Suprapubic skin (tissue), 4 donors: ENCODE results near the gene ZNF462. TPM values are rescaled to one million over a fixed set of nuclear protein-coding genes. Genes with fewer than 3 reads are reported as not detected.

Experiments used
- DNase-seq, 2 donors: peaks; one replicate each; pipeline ENCODE4 v3.0.0-alpha.2; 2019; ENCODE audit warnings: low spot score in 2 of 2
- H3K27ac ChIP-seq: fragments of 200-600 bp; sonication (generic); one replicate; pipeline ENCODE4 v1.5.1; 2019
- H3K27me3 ChIP-seq: fragments of 200-600 bp; sonication (generic); one replicate; pipeline ENCODE4 v1.5.1; 2019
- H3K36me3 ChIP-seq: fragments of 200-600 bp; sonication (generic); one replicate; pipeline ENCODE4 v1.5.1; 2019
- H3K4me1 ChIP-seq: fragments of 200-600 bp; sonication (generic); one replicate; pipeline ENCODE4 v1.5.1; 2019
- H3K4me3 ChIP-seq: fragments of 200-600 bp; sonication (generic); one replicate; pipeline ENCODE4 v1.5.1; 2019; ENCODE audit warnings: mild to moderate bottlenecking
- H3K9me3 ChIP-seq: fragments of 200-600 bp; sonication (generic); one replicate; pipeline ENCODE4 v1.5.1; 2019
- EP300 ChIP-seq: sonication (generic); formaldehyde crosslinking; IDR thresholded peaks from one replicate; pipeline ENCODE4 v1.6.1; 2017; ENCODE audit warnings: antibody characterized with exemption
- POLR2A ChIP-seq, 2 donors: fragments of 450-650 bp; IDR thresholded peaks; one replicate each; pipeline ENCODE4 v1.6.1; 2017; ENCODE audit warnings: antibody characterized with exemption in 2 of 2, mild to moderate bottlenecking in 2 of 2, moderate library complexity in 2 of 2
- POLR2AphosphoS5 ChIP-seq, 3 donors: sonication (generic); formaldehyde crosslinking; IDR thresholded peaks; one replicate each; pipeline ENCODE4 v1.6.1; 2017; ENCODE audit warnings: antibody characterized with exemption in 3 of 3
- WGBS: methylation state at CpG from one replicate; pipeline ENCODE4 v1.1.5; 2018; 5-methylcytosine and 5-hydroxymethylcytosine counted together
- total RNA-seq, 4 donors: library from RNA; depleted of rRNA; stranded (reverse); fragments of >200 nt; gene quantifications; one replicate each; pipeline ENCODE4 v1.1.0, GENCODE V29; 2016
- TF ChIP-seq, protein P1 (sequence below), 2 donors: fragments of 200-600 bp in 1 of 2; fragments of 450-650 bp in 1 of 2; sonication (generic) in 1 of 2; IDR thresholded peaks; one replicate each; pipeline ENCODE4 v1.5.1; 2016 to 2019; ENCODE audit warnings: antibody characterized with exemption in 2 of 2, mild to moderate bottlenecking in 1 of 2, moderate library complexity in 1 of 2

ZNF462 gene
- total RNA-seq, 4 donors from 2014 or later, result 16.4 to 35.2 (median 29.7) TPM

DNA sequence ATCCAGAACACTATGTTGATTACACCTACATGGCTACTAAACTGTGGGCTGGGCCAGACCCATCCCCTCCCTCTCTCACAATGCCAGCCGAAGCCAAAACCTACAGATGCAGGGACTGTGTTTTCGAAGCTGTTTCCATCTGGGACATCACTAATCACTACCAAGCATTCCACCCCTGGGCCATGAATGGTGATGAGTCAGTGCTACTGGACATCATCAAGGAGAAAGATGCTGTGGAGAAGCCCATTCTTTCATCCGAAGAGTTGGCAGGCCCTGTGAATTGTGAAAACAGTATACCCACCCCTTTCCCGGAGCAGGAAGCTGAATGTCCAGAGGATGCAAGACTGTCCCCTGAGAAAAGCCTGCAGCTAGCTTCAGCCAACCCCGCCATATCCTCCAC, 65.0 kb downstream of the ZNF462 start:
- H3K36me3 ChIP-seq, result peaks cover 75% of the 10 kb centered on the region

DNA sequence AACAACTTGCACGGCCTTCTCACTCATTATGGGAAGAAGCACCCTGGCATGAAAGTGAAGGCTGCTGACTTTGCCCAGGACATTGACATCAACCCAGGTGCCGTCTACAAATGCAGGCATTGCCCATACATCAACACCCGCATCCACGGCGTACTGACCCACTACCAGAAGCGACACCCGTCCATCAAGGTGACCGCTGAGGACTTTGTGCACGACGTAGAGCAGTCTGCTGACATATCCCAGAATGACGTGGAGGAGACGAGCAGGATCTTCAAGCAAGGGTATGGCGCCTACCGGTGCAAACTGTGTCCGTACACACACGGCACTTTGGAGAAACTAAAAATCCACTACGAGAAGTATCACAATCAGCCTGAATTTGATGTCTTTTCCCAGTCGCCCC, 65.4 kb downstream of the ZNF462 start:
- no peaks in the 10 kb centered on the region for H3K9me3 ChIP-seq
- no peak overlapping the region for H3K4me3 ChIP-seq
- WGBS, result 97% methylated on average over 18 of the region's 18 CpGs
- peaks cover 75% of the 10 kb centered on the region for H3K36me3 ChIP-seq
- no peak overlapping the region for H3K27ac ChIP-seq
- H3K4me1 ChIP-seq, result no peaks in the 10 kb centered on the region
- TF ChIP-seq POLR2A (IDR thresholded peaks at IDR 0.05), result no peak
- no peak for TF ChIP-seq POLR2AphosphoS5 (IDR thresholded peaks at IDR 0.05)
- no peak for TF ChIP-seq EP300
- TF ChIP-seq, protein P1, sequence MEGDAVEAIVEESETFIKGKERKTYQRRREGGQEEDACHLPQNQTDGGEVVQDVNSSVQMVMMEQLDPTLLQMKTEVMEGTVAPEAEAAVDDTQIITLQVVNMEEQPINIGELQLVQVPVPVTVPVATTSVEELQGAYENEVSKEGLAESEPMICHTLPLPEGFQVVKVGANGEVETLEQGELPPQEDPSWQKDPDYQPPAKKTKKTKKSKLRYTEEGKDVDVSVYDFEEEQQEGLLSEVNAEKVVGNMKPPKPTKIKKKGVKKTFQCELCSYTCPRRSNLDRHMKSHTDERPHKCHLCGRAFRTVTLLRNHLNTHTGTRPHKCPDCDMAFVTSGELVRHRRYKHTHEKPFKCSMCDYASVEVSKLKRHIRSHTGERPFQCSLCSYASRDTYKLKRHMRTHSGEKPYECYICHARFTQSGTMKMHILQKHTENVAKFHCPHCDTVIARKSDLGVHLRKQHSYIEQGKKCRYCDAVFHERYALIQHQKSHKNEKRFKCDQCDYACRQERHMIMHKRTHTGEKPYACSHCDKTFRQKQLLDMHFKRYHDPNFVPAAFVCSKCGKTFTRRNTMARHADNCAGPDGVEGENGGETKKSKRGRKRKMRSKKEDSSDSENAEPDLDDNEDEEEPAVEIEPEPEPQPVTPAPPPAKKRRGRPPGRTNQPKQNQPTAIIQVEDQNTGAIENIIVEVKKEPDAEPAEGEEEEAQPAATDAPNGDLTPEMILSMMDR (IDR thresholded peaks at IDR 0.05), result no peak
- DNase-seq, result no peak
- no peaks in the 10 kb centered on the region for H3K27me3 ChIP-seq

More for the DNA sequence above, 65.0 kb downstream of the ZNF462 start:
- Histone ChIP-seq H3K27ac (no peak overlapping the region), H3K4me3 (no peak overlapping the region), H3K9me3 (no peaks in the 10 kb centered on the region), H3K27me3 (no peaks in the 10 kb centered on the region), H3K4me1 (no peaks in the 10 kb centered on the region)
- WGBS, result 96% methylated on average over 3 of the region's 5 CpGs
- no peak for DNase-seq
- TF ChIP-seq POLR2AphosphoS5 (IDR thresholded peaks at IDR 0.05) (no peak), EP300 (no peak)
- TF ChIP-seq, protein P1 (IDR thresholded peaks at IDR 0.05), result no peak

DNA sequence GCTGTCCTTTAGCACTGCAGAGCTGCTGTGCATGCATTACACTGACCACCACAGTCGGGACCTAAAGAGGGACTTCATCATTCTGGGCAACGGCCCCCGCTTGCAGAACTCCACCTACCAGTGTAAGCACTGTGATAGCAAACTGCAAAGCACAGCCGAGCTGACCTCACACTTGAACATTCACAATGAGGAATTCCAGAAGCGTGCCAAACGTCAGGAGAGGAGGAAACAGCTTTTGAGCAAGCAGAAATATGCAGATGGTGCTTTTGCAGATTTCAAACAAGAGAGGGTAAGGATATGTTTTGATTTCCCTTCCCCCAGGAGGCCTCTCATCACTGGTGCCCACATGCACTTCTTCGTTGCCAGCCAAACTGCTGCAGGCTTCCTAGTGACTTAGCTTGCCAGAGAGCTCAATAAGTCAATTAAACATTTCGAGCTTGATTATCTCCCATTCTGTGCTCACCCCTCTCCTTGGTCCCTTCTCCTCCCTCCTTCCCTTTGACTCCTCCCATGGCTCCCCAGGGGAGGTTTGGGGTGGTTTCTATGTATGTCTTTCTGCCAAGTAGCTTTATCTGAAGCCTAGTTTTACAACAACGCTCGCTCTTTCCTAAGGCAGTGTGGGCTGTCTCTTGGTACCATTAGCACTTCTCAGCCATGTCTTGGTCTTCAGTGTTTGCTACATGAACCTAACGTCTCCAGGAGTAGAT, 66.7 kb downstream of the ZNF462 start:
- no peaks in the 10 kb centered on the region for H3K9me3 ChIP-seq
- 65% methylated on average over 11 of the region's 11 CpGs for WGBS
- no peak for DNase-seq
- no peaks in the 10 kb centered on the region for H3K27me3 ChIP-seq
- H3K27ac ChIP-seq, result no peak overlapping the region
- no peaks in the 10 kb centered on the region for H3K4me1 ChIP-seq
- TF ChIP-seq EP300 (no peak), POLR2A (IDR thresholded peaks at IDR 0.05) (no peak), POLR2AphosphoS5 (IDR thresholded peaks at IDR 0.05) (no peak)
- TF ChIP-seq, protein P1 (IDR thresholded peaks at IDR 0.05), result no peak
- H3K36me3 ChIP-seq, result peaks cover 68% of the 10 kb centered on the region
- H3K4me3 ChIP-seq, result no peak overlapping the region

DNA sequence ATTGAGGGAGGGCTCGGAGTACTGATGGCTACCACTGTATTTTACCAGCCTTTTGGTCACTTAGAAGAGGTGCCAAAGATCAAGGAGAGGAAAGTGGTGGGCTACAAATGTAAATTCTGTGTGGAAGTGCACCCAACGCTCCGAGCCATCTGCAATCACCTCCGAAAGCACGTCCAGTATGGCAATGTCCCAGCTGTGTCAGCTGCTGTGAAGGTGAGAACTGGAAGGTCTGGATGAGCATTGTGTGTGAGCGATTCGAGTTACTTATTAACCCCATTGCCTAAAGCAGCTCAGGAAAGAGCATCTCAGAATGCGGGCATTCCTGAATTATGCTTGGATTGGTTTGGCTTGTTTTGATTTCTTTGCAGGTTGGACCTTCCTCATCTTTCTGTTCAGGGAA, 67.5 kb downstream of the ZNF462 start:
- Histone ChIP-seq H3K27ac (no peak overlapping the region), H3K4me1 (no peaks in the 10 kb centered on the region), H3K36me3 (peaks cover 64% of the 10 kb centered on the region), H3K4me3 (no peak overlapping the region), H3K9me3 (no peaks in the 10 kb centered on the region), H3K27me3 (no peaks in the 10 kb centered on the region)
- TF ChIP-seq, protein P1 (IDR thresholded peaks at IDR 0.05), result no peak
- DNase-seq, result no peak
- 94% methylated on average over 8 of the region's 8 CpGs for WGBS

DNA sequence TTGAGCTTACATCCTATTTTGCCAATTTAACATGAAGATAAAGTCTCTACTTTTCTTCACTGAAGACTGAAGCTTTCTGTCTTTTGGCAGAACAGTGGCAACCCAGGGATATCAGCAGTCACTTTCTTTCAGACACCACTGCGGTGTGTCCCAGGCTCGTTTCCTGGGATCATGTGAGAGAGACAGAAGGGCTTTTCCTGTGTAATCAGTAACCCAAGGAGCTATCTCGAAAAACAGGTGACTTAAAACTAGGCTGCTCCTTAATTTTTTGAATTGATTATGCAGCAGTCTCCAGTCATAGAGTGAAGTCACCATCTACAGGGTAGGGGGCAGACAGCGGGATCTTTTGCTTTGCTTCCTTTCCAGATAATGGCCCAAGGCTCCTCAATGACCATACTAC, 68.5 kb downstream of the ZNF462 start:
- WGBS, result 95% methylated on average over 4 of the region's 4 CpGs
- H3K9me3 ChIP-seq, result no peaks in the 10 kb centered on the region
- peaks cover 64% of the 10 kb centered on the region for H3K36me3 ChIP-seq

More for the DNA sequence above, 68.5 kb downstream of the ZNF462 start:
- no peak overlapping the region for H3K27ac ChIP-seq
- H3K4me1 ChIP-seq, result no peaks in the 10 kb centered on the region
- no peak for DNase-seq
- H3K27me3 ChIP-seq, result no peaks in the 10 kb centered on the region
- no peak overlapping the region for H3K4me3 ChIP-seq
- no peak for TF ChIP-seq EP300
- no peak for TF ChIP-seq POLR2AphosphoS5 (IDR thresholded peaks at IDR 0.05)
- TF ChIP-seq, protein P1 (IDR thresholded peaks at IDR 0.05), result no peak
- TF ChIP-seq POLR2A (IDR thresholded peaks at IDR 0.05), result no peak
